CD14-positive monocyte (primary cell): Measurements from ENCODE around the gene TXNRD1. TPM values are rescaled to one million over a fixed set of nuclear protein-coding genes. Genes with fewer than 3 reads are reported as not detected.

Source experiments
- DNase-seq, 3 donors: peaks; one replicate each; pipeline ENCODE4 v3.0.0-alpha.2; 2011 to 2022
- H2AFZ ChIP-seq: 2 replicates; pipeline ENCODE4 v1.6.0; 2012; ENCODE audit warnings: mild to moderate bottlenecking, low read depth, low read length, inconsistent platforms; ENCODE audit not compliant: insufficient read depth, poor library complexity, severe bottlenecking
- H3K27ac ChIP-seq, 2 donors: 1 replicate in 1 of 2; 2 replicates in 1 of 2; pipeline ENCODE4 v1.5.1; 2012 to 2013; ENCODE audit warnings: low read length in 2 of 2, control low read depth in 1 of 2, inconsistent platforms in 1 of 2, low read depth in 1 of 2, mild to moderate bottlenecking in 1 of 2
- H3K27me3 ChIP-seq, 2 donors: one replicate each; pipeline versions ENCODE4 v1.6.0 to v1.6.1; 2011 to 2013; ENCODE audit warnings: low read length in 2 of 2; ENCODE audit not compliant: control insufficient read depth in 2 of 2, insufficient read depth in 2 of 2
- H3K36me3 ChIP-seq, 2 donors: replicated peaks in 1 of 2; 1 replicate in 1 of 2; 2 replicates in 1 of 2; pipeline versions ENCODE4 v1.5.1 to v1.6.1; 2012 to 2013; ENCODE audit warnings: low read length in 2 of 2, control low read depth in 1 of 2, inconsistent platforms in 1 of 2, mild to moderate bottlenecking in 1 of 2; ENCODE audit not compliant: insufficient read depth in 2 of 2, control insufficient read depth in 1 of 2
- H3K4me1 ChIP-seq, 2 donors: 1 replicate in 1 of 2; 2 replicates in 1 of 2; pipeline versions ENCODE4 v1.5.1 to v1.6.1; 2012 to 2013; ENCODE audit warnings: low read length in 2 of 2, control low read depth in 1 of 2, inconsistent platforms in 1 of 2, mild to moderate bottlenecking in 1 of 2, moderate library complexity in 1 of 2; ENCODE audit not compliant: insufficient read depth in 2 of 2, control insufficient read depth in 1 of 2
- H3K4me2 ChIP-seq: replicated peaks from 2 replicates; pipeline ENCODE3; 2012; ENCODE audit warnings: low read length, moderate library complexity, mild to moderate bottlenecking; ENCODE audit not compliant: poor library complexity, severe bottlenecking; ENCODE audit errors: extremely low read depth
- H3K4me3 ChIP-seq, 3 experiments: fragments of 200-600 bp in 1 of 3; sonication (generic) in 1 of 3; replicated peaks in 1 of 3; 1 replicate in 2 of 3; 2 replicates in 1 of 3; pipeline ENCODE4 v1.5.1; 2011 to 2013; ENCODE audit warnings: low read length in 3 of 3, mild to moderate bottlenecking in 3 of 3, control low read depth in 2 of 3, low read depth in 2 of 3, inconsistent platforms in 1 of 3, moderate library complexity in 1 of 3
- H3K79me2 ChIP-seq: 2 replicates; pipeline ENCODE4 v1.6.0; 2012; ENCODE audit warnings: mild to moderate bottlenecking, control low read depth, inconsistent platforms, low read length, moderate library complexity; ENCODE audit not compliant: insufficient read depth
- H3K9ac ChIP-seq: 2 replicates; pipeline ENCODE4 v1.6.0; 2017; ENCODE audit warnings: low read length, mild to moderate bottlenecking; ENCODE audit not compliant: insufficient read depth, poor library complexity, severe bottlenecking
- H3K9me3 ChIP-seq, 2 donors: replicated peaks in 1 of 2; 1 replicate in 1 of 2; 2 replicates in 1 of 2; pipeline versions ENCODE4 v1.5.1 to v1.6.1; 2012 to 2013; ENCODE audit warnings: low read length in 2 of 2, control low read depth in 1 of 2; ENCODE audit not compliant: control insufficient read depth in 1 of 2, insufficient read depth in 1 of 2
- H4K20me1 ChIP-seq: 2 replicates; pipeline ENCODE4 v1.6.0; 2012; ENCODE audit warnings: mild to moderate bottlenecking, low read length, control low read depth, moderate library complexity; ENCODE audit not compliant: insufficient read depth
- H3K27ac Mint-ChIP-seq, 7 donors: one replicate each; pipeline ENCODE4 v1.8.0; 2020; ENCODE audit warnings: mild to moderate bottlenecking in 7 of 7, mixed read lengths in 7 of 7, moderate library complexity in 6 of 7, inconsistent platforms in 2 of 7
- H3K27me3 Mint-ChIP-seq, 3 donors: one replicate each; pipeline ENCODE4 v1.8.0; 2021 to 2022; ENCODE audit warnings: low read depth in 3 of 3, mild to moderate bottlenecking in 3 of 3, mixed read lengths in 3 of 3, moderate library complexity in 3 of 3, inconsistent platforms in 1 of 3
- H3K36me3 Mint-ChIP-seq, 2 donors: one replicate each; pipeline ENCODE4 v1.8.0; 2020; ENCODE audit warnings: mixed read lengths in 2 of 2, inconsistent platforms in 1 of 2, mild to moderate bottlenecking in 1 of 2
- H3K4me1 Mint-ChIP-seq: one replicate; pipeline ENCODE4 v1.8.0; 2020; ENCODE audit warnings: mild to moderate bottlenecking, mixed read lengths
- H3K4me3 Mint-ChIP-seq, 2 donors: one replicate each; pipeline ENCODE4 v1.8.0; 2020; ENCODE audit warnings: mild to moderate bottlenecking in 2 of 2, mixed read lengths in 2 of 2, moderate library complexity in 1 of 2
- H3K9me3 Mint-ChIP-seq, 7 donors: one replicate each; pipeline ENCODE4 v1.8.0; 2020 to 2022; ENCODE audit warnings: mixed read lengths in 7 of 7, mild to moderate bottlenecking in 6 of 7, moderate library complexity in 6 of 7, inconsistent platforms in 2 of 7
- WGBS: methylation state at CpG from one replicate; pipeline ENCODE4 v1.1.5; 2013; ENCODE audit warnings: missing lambda C conversion rate; ENCODE audit not compliant: insufficient coverage; 5-methylcytosine and 5-hydroxymethylcytosine counted together
- intact Hi-C, 2 donors: fragments of 100-400 bp; cut with micrococcal nuclease; formaldehyde crosslinking; loops; one replicate each; pipeline versions ENCODE4 v1.15.0 to v1.15.1; 2023
- polyA plus RNA-seq, 3 donors: library from polyadenylated mRNA; depleted of rRNA in 1 of 3; unstranded in 2 of 3; stranded (reverse) in 1 of 3; fragments of 300-500 nt in 2 of 3; fragments of >200 nt in 1 of 3; fragmentation: Illumina TruSeq in 2 of 3; gene quantifications; 1 replicate in 2 of 3; 2 replicates in 1 of 3; pipeline ENCODE4 v1.2.3, GENCODE V29; 2012 to 2021
- TF ChIP-seq, protein P1 (sequence below): fragments of 200-600 bp; IDR thresholded peaks from one replicate; pipeline ENCODE4 v1.8.0; 2022; ENCODE audit warnings: antibody characterized with exemption, mild to moderate bottlenecking

TXNRD1 gene
- polyA plus RNA-seq, 3 donors = 26.9 to 46.1 (median 29.2) TPM

DNA sequence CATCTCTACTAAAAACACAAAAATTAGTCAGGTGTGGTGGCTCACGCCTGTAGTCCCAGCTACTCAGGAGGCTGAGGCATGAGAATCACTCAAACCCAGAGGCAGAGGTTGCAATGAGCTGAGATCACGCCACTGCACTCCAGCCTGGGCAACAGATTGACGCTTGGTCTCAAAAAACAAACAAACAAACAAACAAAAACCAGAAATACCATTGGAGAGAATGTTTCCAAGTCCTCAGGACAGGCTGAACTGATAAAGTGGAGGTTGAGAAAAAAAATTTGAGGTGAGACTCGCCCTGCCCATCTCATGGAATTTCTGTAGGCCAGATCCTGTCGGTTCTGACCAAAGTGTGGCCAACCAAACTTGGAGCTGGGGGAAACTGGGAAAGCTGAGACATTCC, 47.0 kb upstream of the TXNRD1 start:
- H4K20me1 ChIP-seq = no peaks in the 10 kb centered on the region
- peaks cover 4% of the 10 kb centered on the region for H3K4me1 Mint-ChIP-seq
- H3K4me1 ChIP-seq = no peaks in the 10 kb centered on the region
- peaks cover 0 to 2% (median 0%) of the 10 kb centered on the region in 3 donors for H3K27me3 Mint-ChIP-seq
- no peaks in the 10 kb centered on the region for H3K36me3 ChIP-seq
- DNase-seq = no peak
- intact Hi-C loops = no loop called here
- no peak overlapping the region for H3K4me2 ChIP-seq
- no peaks in the 10 kb centered on the region for H3K79me2 ChIP-seq
- H3K4me3 Mint-ChIP-seq = no peak overlapping the region
- H3K27ac Mint-ChIP-seq = no peak overlapping the region
- no peaks in the 10 kb centered on the region for H3K9me3 ChIP-seq
- no peak overlapping the region for H2AFZ ChIP-seq
- TF ChIP-seq, protein P1, sequence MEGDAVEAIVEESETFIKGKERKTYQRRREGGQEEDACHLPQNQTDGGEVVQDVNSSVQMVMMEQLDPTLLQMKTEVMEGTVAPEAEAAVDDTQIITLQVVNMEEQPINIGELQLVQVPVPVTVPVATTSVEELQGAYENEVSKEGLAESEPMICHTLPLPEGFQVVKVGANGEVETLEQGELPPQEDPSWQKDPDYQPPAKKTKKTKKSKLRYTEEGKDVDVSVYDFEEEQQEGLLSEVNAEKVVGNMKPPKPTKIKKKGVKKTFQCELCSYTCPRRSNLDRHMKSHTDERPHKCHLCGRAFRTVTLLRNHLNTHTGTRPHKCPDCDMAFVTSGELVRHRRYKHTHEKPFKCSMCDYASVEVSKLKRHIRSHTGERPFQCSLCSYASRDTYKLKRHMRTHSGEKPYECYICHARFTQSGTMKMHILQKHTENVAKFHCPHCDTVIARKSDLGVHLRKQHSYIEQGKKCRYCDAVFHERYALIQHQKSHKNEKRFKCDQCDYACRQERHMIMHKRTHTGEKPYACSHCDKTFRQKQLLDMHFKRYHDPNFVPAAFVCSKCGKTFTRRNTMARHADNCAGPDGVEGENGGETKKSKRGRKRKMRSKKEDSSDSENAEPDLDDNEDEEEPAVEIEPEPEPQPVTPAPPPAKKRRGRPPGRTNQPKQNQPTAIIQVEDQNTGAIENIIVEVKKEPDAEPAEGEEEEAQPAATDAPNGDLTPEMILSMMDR = no peak
- H3K9ac ChIP-seq = no peak overlapping the region
- peaks cover 0 to 2% (median 0%) of the 10 kb centered on the region in 7 donors for H3K9me3 Mint-ChIP-seq
- no peak overlapping the region for H3K4me3 ChIP-seq
- no peaks in the 10 kb centered on the region for H3K36me3 Mint-ChIP-seq
- 97% methylated on average over 3 of the region's 5 CpGs for WGBS
- no peak overlapping the region for H3K27ac ChIP-seq
- no peaks in the 10 kb centered on the region for H3K27me3 ChIP-seq

- Histone ChIP-seq H3K9me3 (no peaks in the 10 kb centered on the region), H4K20me1 (no peaks in the 10 kb centered on the region), H3K27me3 (no peaks in the 10 kb centered on the region), H3K36me3 (no peaks in the 10 kb centered on the region), H2AFZ (no peak overlapping the region), H3K4me1 (peaks cover 0 to under 1% of the 10 kb centered on the region in 2 donors), H3K9ac (no peak overlapping the region), H3K4me3 (no peak overlapping the region), H3K4me2 (no peak overlapping the region), H3K27ac (no peak overlapping the region), H3K79me2 (no peaks in the 10 kb centered on the region)
- no peaks in the 10 kb centered on the region for H3K36me3 Mint-ChIP-seq
- TF ChIP-seq, protein P1 = no peak
- H3K4me3 Mint-ChIP-seq = no peak overlapping the region
- DNase-seq = no peak
- peaks cover 0 to 2% (median 2%) of the 10 kb centered on the region in 3 donors for H3K27me3 Mint-ChIP-seq
- H3K9me3 Mint-ChIP-seq = peaks cover 0 to 2% (median 0%) of the 10 kb centered on the region in 7 donors
- intact Hi-C loops = no loop called here
- H3K27ac Mint-ChIP-seq = no peak overlapping the region
- peaks cover 6% of the 10 kb centered on the region for H3K4me1 Mint-ChIP-seq
- 80% methylated on average over 15 of the region's 28 CpGs for WGBS
Observed at GRCh38 chr12:104171785-104172569, 43.6 kb upstream of the TXNRD1 start.
